Left renal cortex interstitium (tissue), 4 donors: ENCODE measurements around the gene HPS5. TPM values are rescaled to one million over a fixed set of nuclear protein-coding genes. Genes with fewer than 3 reads are reported as not detected.

Experiments used
- DNase-seq, 4 donors: peaks; one replicate each; pipeline ENCODE4 v3.0.0-alpha.2; 2013; ENCODE audit warnings: low read depth in 4 of 4, low spot score in 2 of 4, missing footprints in 1 of 4
- polyA plus RNA-seq, 4 donors: library from polyadenylated mRNA; unstranded; fragments of 120-200 nt; gene quantifications; one replicate each; pipeline ENCODE4 v1.2.1, GENCODE V29; 2013; ENCODE audit not compliant: insufficient read length in 4 of 4

The HPS5 gene
- polyA plus RNA-seq, 4 donors = 18.9 to 27.6 (median 24.4) TPM

DNA sequence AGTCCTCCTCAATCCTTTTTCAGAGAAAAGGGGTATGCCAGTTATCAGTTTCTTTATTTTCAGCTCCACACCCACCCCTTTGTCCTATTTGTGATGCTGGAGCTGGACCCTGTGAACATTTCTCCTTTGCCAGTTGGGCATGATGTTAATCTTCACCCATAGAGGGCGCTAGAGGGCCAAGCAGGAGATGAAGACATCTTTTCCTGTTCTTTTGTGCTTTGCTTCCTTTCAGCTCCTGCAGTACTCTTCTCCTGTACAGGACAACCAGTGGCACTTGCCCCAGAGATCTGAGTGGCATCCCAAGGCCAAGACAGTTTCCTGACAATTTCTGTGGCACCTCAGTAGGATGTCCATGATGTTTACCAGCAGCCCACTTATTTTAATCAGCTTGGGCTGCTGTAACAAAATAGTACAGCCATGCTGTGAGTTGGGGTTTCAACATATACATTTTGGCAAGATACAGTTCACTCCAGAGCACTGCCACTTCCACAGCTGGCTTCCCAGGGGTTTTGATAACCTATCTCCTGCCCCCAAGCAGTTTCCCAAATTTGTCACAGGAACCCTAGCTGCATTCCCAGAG is 78.1 kb downstream of the HPS5 start:
- DNase-seq = peak in 1 of 4 donors; percentile 12

DNA sequence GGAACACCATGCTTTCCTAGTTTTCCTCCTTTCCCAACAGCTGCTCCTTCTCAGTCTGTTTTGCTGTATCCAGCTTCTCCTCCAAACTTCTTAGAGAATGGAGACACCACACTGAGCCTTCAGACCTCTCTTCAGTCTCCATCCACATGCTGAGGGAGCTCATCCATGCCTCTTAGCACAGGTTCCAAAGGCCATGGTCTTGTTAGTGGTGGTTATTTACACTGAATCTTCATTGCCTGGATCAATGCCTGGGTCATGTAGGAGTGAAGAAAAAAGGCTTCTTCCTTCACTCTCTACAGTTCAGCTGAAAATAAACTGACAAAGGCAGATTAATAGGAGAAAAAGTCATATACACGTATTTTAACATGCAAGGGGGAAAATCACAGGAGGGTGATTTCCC is 82.3 kb downstream of the HPS5 start:
- no peak for DNase-seq

DNA sequence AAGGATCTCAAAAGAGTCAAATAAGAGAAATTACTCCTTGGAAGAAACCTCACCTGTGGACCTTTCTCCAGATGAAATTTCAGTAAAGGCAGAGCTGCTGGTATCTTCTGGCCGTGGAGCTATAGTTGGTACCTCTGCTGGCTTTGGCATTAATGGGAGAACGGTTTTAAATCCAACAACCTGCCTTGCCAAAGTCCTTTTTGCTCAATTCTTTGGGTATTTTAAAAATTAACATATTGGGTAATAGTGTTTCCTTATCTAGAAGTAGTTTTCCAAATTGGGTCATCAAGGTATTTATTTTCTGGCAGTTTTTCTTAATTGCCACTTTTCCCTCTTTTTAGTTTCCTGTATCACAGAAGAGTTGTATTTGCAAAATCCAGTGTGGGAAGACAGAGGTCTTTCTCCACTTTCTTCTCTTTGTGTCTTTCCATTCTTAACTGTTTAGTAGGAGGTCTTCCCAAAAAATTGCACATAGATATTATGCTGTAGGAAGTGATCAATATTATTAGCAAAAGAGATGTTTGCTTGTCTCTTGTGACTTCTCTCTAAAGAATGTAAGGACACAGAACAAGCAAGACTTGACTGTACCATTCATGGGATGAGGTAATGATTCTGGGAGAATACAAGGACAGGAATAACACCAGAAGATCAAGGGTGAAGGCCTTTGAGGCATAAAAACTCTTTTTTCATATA is 85.1 kb downstream of the HPS5 start, which contains the start of gene SAA4:
Gene SAA4 (minus strand): TSS at position 139 of the 693 bp plus-strand sequence. CDS start 876 bp downstream, outside the sequence.
- no peak for DNase-seq

DNA sequence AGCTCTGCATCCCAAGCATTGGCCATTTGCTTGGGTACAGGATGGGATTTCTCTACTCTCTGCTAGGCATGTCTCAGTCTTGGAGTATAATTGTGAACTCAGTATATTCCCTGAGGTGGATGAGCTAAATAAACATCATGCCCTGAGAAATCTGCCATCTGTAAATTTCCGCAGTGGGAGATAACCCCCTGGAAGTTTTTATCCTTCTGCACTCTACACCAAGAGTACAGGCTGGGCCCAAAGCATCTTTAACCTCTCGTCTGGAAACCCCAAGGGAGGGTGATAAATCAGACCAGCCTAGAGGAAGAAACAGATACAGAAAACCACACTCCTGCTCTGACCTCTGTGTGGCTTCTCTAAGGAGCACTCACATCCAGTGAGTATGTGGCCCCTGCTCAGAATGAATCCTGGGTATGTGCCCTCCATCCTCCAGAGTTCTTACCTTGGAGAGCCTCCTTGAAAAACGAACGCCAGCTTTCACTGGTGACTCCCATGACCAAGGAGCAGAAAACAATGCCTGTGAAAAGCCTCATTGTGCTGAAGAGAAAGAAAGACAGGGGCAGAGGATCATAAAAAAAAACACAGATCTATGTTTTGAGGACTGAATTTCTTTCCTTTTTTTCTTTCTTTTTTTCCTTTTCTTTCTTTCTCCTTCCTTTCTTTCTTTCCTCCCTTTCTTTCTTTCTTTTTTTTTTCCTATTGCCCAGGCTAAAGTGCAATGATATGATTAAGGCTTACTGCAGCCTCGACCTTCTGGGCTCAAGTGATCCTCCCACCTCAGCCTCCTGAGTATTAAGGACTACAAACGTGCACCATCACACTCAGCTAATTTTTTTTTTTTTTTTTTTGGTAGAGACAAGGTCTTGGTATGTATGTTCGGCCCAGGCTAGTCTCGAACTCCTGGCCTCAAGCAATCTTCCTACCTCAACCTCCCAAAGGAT is 86.3 kb downstream of the HPS5 start:
- peak in 1 of 4 donors; percentile 2 for DNase-seq

DNA sequence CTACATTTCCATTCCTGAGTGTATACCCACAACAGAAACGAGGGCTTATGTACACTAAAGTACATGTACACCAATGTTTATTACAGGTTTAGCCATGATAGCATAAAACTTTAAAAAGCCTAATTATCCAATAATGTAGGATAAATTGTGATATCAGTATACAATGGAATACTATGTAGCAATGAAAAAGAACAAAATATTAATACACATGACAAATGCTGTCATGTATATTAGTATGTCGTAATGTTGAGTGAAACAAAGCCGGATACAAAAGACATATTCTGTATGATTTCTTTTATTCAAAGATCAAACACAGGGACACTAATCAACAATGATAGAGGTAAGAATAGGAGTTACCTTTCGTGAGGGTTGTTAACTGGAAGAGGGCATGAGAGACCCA is 88.0 kb downstream of the HPS5 start:
- DNase-seq = no peak

DNA sequence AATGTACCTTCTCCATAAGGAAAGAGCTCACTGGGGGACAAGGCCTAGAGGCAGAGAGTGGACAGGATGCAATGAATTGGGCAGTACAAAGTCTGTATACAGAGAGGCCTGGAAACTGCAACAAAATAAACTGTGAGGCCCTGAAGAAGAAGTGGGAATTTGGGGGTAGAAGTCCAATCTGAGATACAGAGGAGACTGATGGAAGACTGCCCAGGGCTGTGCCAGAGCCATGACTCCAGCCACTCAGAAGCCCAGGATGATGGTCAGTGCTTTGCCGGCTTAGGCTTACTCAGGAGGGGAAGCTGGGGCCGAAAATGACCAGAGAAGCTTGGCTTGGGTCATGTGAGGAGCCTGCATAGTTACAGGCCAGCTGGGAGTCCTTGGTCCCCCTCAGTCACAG is 91.1 kb downstream of the HPS5 start:
- DNase-seq = no peak

DNA sequence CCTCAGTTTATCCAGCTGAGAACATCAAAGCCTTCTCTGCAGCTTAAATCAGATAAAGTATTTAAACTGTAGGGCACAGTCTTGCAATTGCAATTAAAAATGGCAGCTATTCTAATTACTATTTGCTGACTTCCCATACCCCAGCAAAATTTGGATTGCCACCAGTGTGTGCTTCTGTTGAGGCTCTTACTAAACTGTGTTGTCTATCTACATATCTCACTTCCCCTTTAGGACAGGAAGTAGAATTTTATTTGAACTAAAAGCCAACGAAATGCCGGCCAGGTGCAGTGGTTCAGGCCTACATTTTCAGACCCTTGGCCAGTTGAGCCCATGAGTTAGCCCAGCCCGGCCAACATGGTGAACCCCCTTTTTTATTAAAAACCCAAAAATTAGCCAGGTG is 92.4 kb downstream of the HPS5 start:
- DNase-seq = no peak

Other genes starting within 250 kb of the HPS5 start
- 10 to 100 TPM; 21.9 to 44.2 (median 29.7) TPM for gene SAAL1, start 216.1 kb downstream of the HPS5 start, polyA plus RNA-seq
- not detected for gene MRGPRX3, start 189.6 kb downstream of the HPS5 start, polyA plus RNA-seq
- not detected for gene MRGPRX4, start 149.3 kb downstream of the HPS5 start, polyA plus RNA-seq
- under 1 TPM in 1 of 4 donors, not detected in 3; 0.37 TPM for gene SAA4, start 85.3 kb downstream of the HPS5 start, polyA plus RNA-seq
- gene SAA2, start 73.5 kb downstream of the HPS5 start, polyA plus RNA-seq = under 1 TPM in 2 of 4 donors, not detected in 2; 0.14 to 0.32 TPM
- not detected for gene SAA1, start 55.9 kb downstream of the HPS5 start, polyA plus RNA-seq
- gene GTF2H1, start 427 bp upstream of the HPS5 start, polyA plus RNA-seq = 10 to 100 TPM; 45.1 to 64.1 (median 58.0) TPM
- 100 to 1,000 TPM; 231 to 319 (median 268) TPM for gene LDHA, start 72.4 kb upstream of the HPS5 start, polyA plus RNA-seq
- under 1 TPM in 3 of 4 donors, not detected in 1; 0.13 to 0.64 (median 0.34) TPM for gene LDHC, start 90.2 kb upstream of the HPS5 start, polyA plus RNA-seq
- gene LDHAL6A, start 133.7 kb upstream of the HPS5 start, polyA plus RNA-seq = 1 to 10 TPM in 3 of 4 donors, under 1 TPM in 1; 0.69 to 1.7 (median 1.2) TPM
- 100 to 1,000 TPM; 134 to 189 (median 148) TPM for gene TSG101, start 204.8 kb upstream of the HPS5 start, polyA plus RNA-seq